Trophoblast cell (in vitro differentiated cells and primary cell): ENCODE data around the gene SLC9A2.

Experiments
- DNase-seq, 2 donors: peaks; one replicate each; pipeline ENCODE4 v3.0.0-alpha.2; 2016
- H2AFZ ChIP-seq: 2 replicates; pipeline ENCODE4 v1.6.1; 2013; ENCODE audit warnings: low read length, moderate library complexity, mild to moderate bottlenecking; ENCODE audit not compliant: insufficient read depth, poor library complexity
- H2AK5ac ChIP-seq: 2 replicates; pipeline ENCODE4 v1.6.1; 2013; ENCODE audit warnings: mild to moderate bottlenecking, low read length
- H2BK120ac ChIP-seq: 2 replicates; pipeline ENCODE4 v1.6.1; 2013; ENCODE audit warnings: low read length, mild to moderate bottlenecking, moderate library complexity; ENCODE audit not compliant: insufficient read depth, poor library complexity
- H2BK12ac ChIP-seq: 2 replicates; pipeline ENCODE4 v1.6.1; 2013; ENCODE audit warnings: mild to moderate bottlenecking, low read length, moderate library complexity
- H2BK5ac ChIP-seq: 2 replicates; pipeline ENCODE4 v1.6.1; 2013; ENCODE audit warnings: low read length, low read depth, moderate library complexity, mild to moderate bottlenecking; ENCODE audit not compliant: poor library complexity
- H3K14ac ChIP-seq: 2 replicates; pipeline ENCODE4 v1.6.1; 2013; ENCODE audit warnings: mild to moderate bottlenecking, low read length
- H3K18ac ChIP-seq: 2 replicates; pipeline ENCODE4 v1.6.1; 2013; ENCODE audit warnings: mild to moderate bottlenecking, low read length
- H3K23ac ChIP-seq: 2 replicates; pipeline ENCODE4 v1.6.1; 2013; ENCODE audit warnings: low read length
- H3K27ac ChIP-seq: 2 replicates; pipeline ENCODE4 v1.5.1; 2013; ENCODE audit warnings: low read depth, mild to moderate bottlenecking, inconsistent platforms, low read length, moderate library complexity
- H3K27me3 ChIP-seq: 2 replicates; pipeline ENCODE4 v1.6.1; 2013; ENCODE audit warnings: inconsistent platforms, mild to moderate bottlenecking, low read length, moderate library complexity; ENCODE audit not compliant: insufficient read depth
- H3K36me3 ChIP-seq, 2 experiments: 1 replicate in 1 of 2; 2 replicates in 1 of 2; pipeline ENCODE4 v1.6.1; 2013; ENCODE audit warnings: low read length in 2 of 2, mild to moderate bottlenecking in 2 of 2, moderate library complexity in 1 of 2; ENCODE audit not compliant: insufficient read depth in 2 of 2, control insufficient read depth in 1 of 2
- H3K4ac ChIP-seq: 2 replicates; pipeline ENCODE4 v1.6.1; 2013; ENCODE audit warnings: low read depth, mild to moderate bottlenecking, low read length, moderate library complexity
- H3K4me1 ChIP-seq, 2 experiments: 1 replicate in 1 of 2; 2 replicates in 1 of 2; pipeline ENCODE4 v1.6.1; 2013; ENCODE audit warnings: low read length in 2 of 2, mild to moderate bottlenecking in 2 of 2, moderate library complexity in 1 of 2; ENCODE audit not compliant: insufficient read depth in 2 of 2, control insufficient read depth in 1 of 2
- H3K4me2 ChIP-seq: 2 replicates; pipeline ENCODE4 v1.6.1; 2013; ENCODE audit warnings: inconsistent platforms, mild to moderate bottlenecking, low read length, moderate library complexity
- H3K4me3 ChIP-seq: 2 replicates; pipeline ENCODE4 v1.5.1; 2013; ENCODE audit warnings: mild to moderate bottlenecking, low read depth, low read length, inconsistent platforms
- H3K79me1 ChIP-seq: one replicate; pipeline ENCODE4 v1.6.1; 2013; ENCODE audit warnings: low read length
- H3K79me2 ChIP-seq: 2 replicates; pipeline ENCODE4 v1.6.1; 2013; ENCODE audit warnings: low read length, mild to moderate bottlenecking; ENCODE audit not compliant: control insufficient read depth, insufficient read depth, poor library complexity
- H3K9ac ChIP-seq: 2 replicates; pipeline ENCODE4 v1.6.1; 2013; ENCODE audit warnings: mild to moderate bottlenecking, low read length
- H3K9me3 ChIP-seq: 2 replicates; pipeline ENCODE4 v1.6.1; 2013; ENCODE audit warnings: low read depth, mild to moderate bottlenecking, control low read depth, inconsistent platforms, low read length; ENCODE audit not compliant: insufficient read depth
- H4K12ac ChIP-seq: 2 replicates; pipeline ENCODE4 v1.6.1; 2013; ENCODE audit warnings: low read depth, mild to moderate bottlenecking, low read length, moderate library complexity
- H4K8ac ChIP-seq: 2 replicates; pipeline ENCODE4 v1.6.1; 2013; ENCODE audit warnings: low read depth, mild to moderate bottlenecking, low read length, moderate library complexity
- H4K91ac ChIP-seq: one replicate; pipeline ENCODE4 v1.6.1; 2013; ENCODE audit warnings: low read depth, mild to moderate bottlenecking, low read length, moderate library complexity
- WGBS: extraction: QIAGEN DNeasy Blood & Tissue Kit; methylation state at CpG from one replicate; pipeline ENCODE4 v1.1.7; 2013; ENCODE audit warnings: missing lambda C conversion rate; ENCODE audit not compliant: insufficient read length, insufficient coverage; ENCODE audit errors: extremely low coverage; 5-methylcytosine and 5-hydroxymethylcytosine counted together

The SLC9A2 gene

GRCh38 chr2:102718387-102719316, 99.3 kb downstream of the SLC9A2 start:
- Histone ChIP-seq H3K9ac (no peak overlapping the region), H3K4me1 (peaks cover 6% of the 10 kb centered on the region in 2 experiments), H4K91ac (no peak overlapping the region), H4K12ac (no peak overlapping the region), H3K4me2 (no peak overlapping the region), H3K27ac (no peak overlapping the region), H2BK120ac (no peak overlapping the region), H3K18ac (no peak overlapping the region), H3K9me3 (no peaks in the 10 kb centered on the region), H4K8ac (no peak overlapping the region), H3K79me1 (no peaks in the 10 kb centered on the region), H3K4ac (no peak overlapping the region), H2AK5ac (no peak overlapping the region), H3K4me3 (no peak overlapping the region), H3K79me2 (no peaks in the 10 kb centered on the region), H3K27me3 (no peaks in the 10 kb centered on the region), H2AFZ (no peak overlapping the region), H3K36me3 (peaks cover 16 to 19% of the 10 kb centered on the region in 2 experiments), H2BK5ac (no peak overlapping the region), H3K23ac (no peak overlapping the region), H2BK12ac (no peak overlapping the region), H3K14ac (no peak overlapping the region)
- DNase-seq: peak in 1 of 2 donors; percentile 20
- WGBS: no CpG with 5 or more reads among the region's 26 CpGs

- Histone ChIP-seq H4K8ac (no peak overlapping the region), H4K12ac (no peak overlapping the region), H3K18ac (no peak overlapping the region), H3K27ac (no peak overlapping the region), H2BK12ac (no peak overlapping the region), H4K91ac (no peak overlapping the region), H3K4me1 (peaks cover 0 to 2% of the 10 kb centered on the region in 2 experiments), H3K4ac (no peak overlapping the region), H2AK5ac (no peak overlapping the region), H3K14ac (no peak overlapping the region), H2BK120ac (no peak overlapping the region), H3K79me1 (no peaks in the 10 kb centered on the region), H3K4me3 (no peak overlapping the region), H3K23ac (no peak overlapping the region), H2AFZ (no peak overlapping the region), H3K27me3 (no peaks in the 10 kb centered on the region), H3K9ac (no peak overlapping the region), H3K9me3 (no peaks in the 10 kb centered on the region), H3K79me2 (no peaks in the 10 kb centered on the region), H2BK5ac (no peak overlapping the region), H3K4me2 (no peak overlapping the region), H3K36me3 (peaks cover 5 to 22% of the 10 kb centered on the region in 2 experiments)
- WGBS: no CpG with 5 or more reads among the region's 7 CpGs
- no peak for DNase-seq
Measured at GRCh38 chr2:102724016-102724490, 104.7 kb downstream of the SLC9A2 start.

GRCh38 chr2:102724553-102724952, 105.2 kb downstream of the SLC9A2 start:
- H3K4ac ChIP-seq: no peak overlapping the region
- no peak overlapping the region for H3K4me2 ChIP-seq
- no peak overlapping the region for H4K12ac ChIP-seq
- H3K27ac ChIP-seq: no peak overlapping the region
- peaks cover 5 to 22% of the 10 kb centered on the region in 2 experiments for H3K36me3 ChIP-seq
- no peak overlapping the region for H2AFZ ChIP-seq
- H3K27me3 ChIP-seq: no peaks in the 10 kb centered on the region
- no peaks in the 10 kb centered on the region for H3K79me1 ChIP-seq
- WGBS: no CpG with 5 or more reads among the region's 10 CpGs
- H3K4me1 ChIP-seq: peaks cover 0 to 2% of the 10 kb centered on the region in 2 experiments
- H3K18ac ChIP-seq: no peak overlapping the region
- H3K9me3 ChIP-seq: no peaks in the 10 kb centered on the region
- H3K9ac ChIP-seq: no peak overlapping the region
- no peak overlapping the region for H2BK120ac ChIP-seq
- no peak overlapping the region for H2BK12ac ChIP-seq
- H3K23ac ChIP-seq: no peak overlapping the region
- H3K4me3 ChIP-seq: no peak overlapping the region
- H2BK5ac ChIP-seq: no peak overlapping the region
- H2AK5ac ChIP-seq: no peak overlapping the region
- H3K14ac ChIP-seq: no peak overlapping the region
- H4K91ac ChIP-seq: no peak overlapping the region
- no peak overlapping the region for H4K8ac ChIP-seq
- no peak for DNase-seq
- H3K79me2 ChIP-seq: no peaks in the 10 kb centered on the region

- Histone ChIP-seq H2BK5ac (no peak overlapping the region), H4K12ac (no peak overlapping the region), H3K79me2 (no peaks in the 10 kb centered on the region), H2AFZ (no peak overlapping the region), H3K9me3 (no peaks in the 10 kb centered on the region), H3K27ac (no peak overlapping the region), H2AK5ac (no peak overlapping the region), H3K4me1 (peaks cover 0 to 2% of the 10 kb centered on the region in 2 experiments), H3K9ac (no peak overlapping the region), H4K8ac (no peak overlapping the region), H3K14ac (no peak overlapping the region), H4K91ac (no peak overlapping the region), H2BK120ac (no peak overlapping the region), H3K18ac (no peak overlapping the region), H3K36me3 (peaks cover 5 to 26% of the 10 kb centered on the region in 2 experiments), H3K79me1 (no peaks in the 10 kb centered on the region), H3K23ac (no peak overlapping the region), H3K27me3 (no peaks in the 10 kb centered on the region), H2BK12ac (no peak overlapping the region), H3K4me3 (no peak overlapping the region), H3K4me2 (no peak overlapping the region), H3K4ac (no peak overlapping the region)
- WGBS: no CpG with 5 or more reads among the region's 15 CpGs
- DNase-seq: no peak
Measured at GRCh38 chr2:102726128-102727087, 107.1 kb downstream of the SLC9A2 start.
